PFSK-1 (cell line): ENCODE data around the gene PLXDC2.

Experiments
- FOXP2 ChIP-seq: optimal IDR thresholded peaks from 2 replicates; pipeline ENCODE3; 2011; ENCODE audit warnings: borderline replicate concordance, control low read depth, inconsistent platforms; ENCODE audit not compliant: insufficient read depth; ENCODE audit errors: extremely low read length, extremely low read depth
- POLR2AphosphoS5 ChIP-seq: IDR thresholded peaks from 2 replicates; pipeline ENCODE4 v1.6.1; 2012; ENCODE audit warnings: low read depth, mild to moderate bottlenecking, control low read depth, low read length, moderate library complexity
- SIN3A ChIP-seq: IDR thresholded peaks from 2 replicates; pipeline ENCODE4 v1.6.1; 2012; ENCODE audit warnings: mild to moderate bottlenecking, low read length, moderate library complexity, borderline replicate concordance; ENCODE audit not compliant: insufficient read depth
- TAF1 ChIP-seq: IDR thresholded peaks from 2 replicates; pipeline ENCODE4 v1.6.1; 2012; ENCODE audit warnings: low read length, control low read depth, borderline replicate concordance; ENCODE audit not compliant: insufficient read depth
- TF ChIP-seq, protein P1 (sequence below), 2 experiments: IDR thresholded peaks; 2 replicates each; pipeline versions ENCODE4 v1.6.1 to v1.8.0; 2011 to 2012; ENCODE audit warnings: low read depth in 2 of 2, low read length in 2 of 2, control low read depth in 1 of 2, inconsistent platforms in 1 of 2, mild to moderate bottlenecking in 1 of 2, moderate library complexity in 1 of 2; ENCODE audit not compliant: insufficient read depth in 1 of 2

The PLXDC2 gene

DNA sequence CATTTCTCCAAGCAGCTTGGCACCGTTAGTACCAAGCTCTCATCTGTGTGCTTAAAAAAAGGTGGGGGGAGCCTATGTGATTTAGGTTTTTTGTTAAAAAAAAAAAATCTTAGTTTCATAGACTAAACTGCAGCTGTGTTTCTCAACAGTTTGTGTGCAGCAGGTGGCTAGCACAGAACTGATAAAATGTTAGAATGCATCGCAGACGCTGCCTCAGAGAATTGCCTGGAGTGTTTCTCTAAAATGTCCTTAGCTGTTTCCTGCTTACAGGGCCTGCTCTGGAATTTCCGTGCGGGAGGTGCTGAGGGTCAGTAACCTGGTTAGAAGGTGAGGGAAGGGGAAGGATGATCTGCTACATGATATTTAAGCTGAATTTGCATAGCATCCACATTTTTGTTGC lies 268.9 kb downstream of the PLXDC2 start:
- no peak for TF ChIP-seq POLR2AphosphoS5
- TF ChIP-seq, protein P1, sequence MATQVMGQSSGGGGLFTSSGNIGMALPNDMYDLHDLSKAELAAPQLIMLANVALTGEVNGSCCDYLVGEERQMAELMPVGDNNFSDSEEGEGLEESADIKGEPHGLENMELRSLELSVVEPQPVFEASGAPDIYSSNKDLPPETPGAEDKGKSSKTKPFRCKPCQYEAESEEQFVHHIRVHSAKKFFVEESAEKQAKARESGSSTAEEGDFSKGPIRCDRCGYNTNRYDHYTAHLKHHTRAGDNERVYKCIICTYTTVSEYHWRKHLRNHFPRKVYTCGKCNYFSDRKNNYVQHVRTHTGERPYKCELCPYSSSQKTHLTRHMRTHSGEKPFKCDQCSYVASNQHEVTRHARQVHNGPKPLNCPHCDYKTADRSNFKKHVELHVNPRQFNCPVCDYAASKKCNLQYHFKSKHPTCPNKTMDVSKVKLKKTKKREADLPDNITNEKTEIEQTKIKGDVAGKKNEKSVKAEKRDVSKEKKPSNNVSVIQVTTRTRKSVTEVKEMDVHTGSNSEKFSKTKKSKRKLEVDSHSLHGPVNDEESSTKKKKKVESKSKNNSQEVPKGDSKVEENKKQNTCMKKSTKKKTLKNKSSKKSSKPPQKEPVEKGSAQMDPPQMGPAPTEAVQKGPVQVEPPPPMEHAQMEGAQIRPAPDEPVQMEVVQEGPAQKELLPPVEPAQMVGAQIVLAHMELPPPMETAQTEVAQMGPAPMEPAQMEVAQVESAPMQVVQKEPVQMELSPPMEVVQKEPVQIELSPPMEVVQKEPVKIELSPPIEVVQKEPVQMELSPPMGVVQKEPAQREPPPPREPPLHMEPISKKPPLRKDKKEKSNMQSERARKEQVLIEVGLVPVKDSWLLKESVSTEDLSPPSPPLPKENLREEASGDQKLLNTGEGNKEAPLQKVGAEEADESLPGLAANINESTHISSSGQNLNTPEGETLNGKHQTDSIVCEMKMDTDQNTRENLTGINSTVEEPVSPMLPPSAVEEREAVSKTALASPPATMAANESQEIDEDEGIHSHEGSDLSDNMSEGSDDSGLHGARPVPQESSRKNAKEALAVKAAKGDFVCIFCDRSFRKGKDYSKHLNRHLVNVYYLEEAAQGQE (IDR thresholded peaks at IDR 0.05; ENCODE audit: insufficient read depth in 1 of 2, low read depth in 2 of 2, low read length in 2 of 2): no peak
- no peak for TF ChIP-seq FOXP2
- no peak for TF ChIP-seq SIN3A
- TF ChIP-seq TAF1: no peak

DNA sequence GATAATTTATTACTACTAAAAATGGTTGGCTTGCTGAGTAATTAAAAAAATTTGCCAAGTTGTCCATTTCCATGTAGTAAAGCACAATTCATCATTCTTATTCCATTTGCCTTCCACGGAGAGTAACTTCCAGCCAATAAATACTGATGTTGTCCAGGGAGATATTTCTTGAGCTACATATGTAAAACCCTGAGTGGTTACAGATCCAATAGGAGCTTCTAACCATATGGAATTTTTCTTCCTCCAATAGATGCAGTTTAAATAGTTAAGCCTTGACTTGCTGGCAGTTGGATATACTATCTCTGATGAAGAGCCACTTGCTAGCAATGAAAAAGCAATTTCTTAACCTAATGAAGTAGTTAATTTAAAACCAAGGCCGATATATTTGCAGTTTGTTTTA lies 271.1 kb downstream of the PLXDC2 start:
- TF ChIP-seq FOXP2: no peak
- TF ChIP-seq, protein P1 (IDR thresholded peaks at IDR 0.05; ENCODE audit: insufficient read depth in 1 of 2, low read depth in 2 of 2, low read length in 2 of 2): no peak
- TF ChIP-seq TAF1: no peak
- no peak for TF ChIP-seq POLR2AphosphoS5
- TF ChIP-seq SIN3A: no peak

DNA sequence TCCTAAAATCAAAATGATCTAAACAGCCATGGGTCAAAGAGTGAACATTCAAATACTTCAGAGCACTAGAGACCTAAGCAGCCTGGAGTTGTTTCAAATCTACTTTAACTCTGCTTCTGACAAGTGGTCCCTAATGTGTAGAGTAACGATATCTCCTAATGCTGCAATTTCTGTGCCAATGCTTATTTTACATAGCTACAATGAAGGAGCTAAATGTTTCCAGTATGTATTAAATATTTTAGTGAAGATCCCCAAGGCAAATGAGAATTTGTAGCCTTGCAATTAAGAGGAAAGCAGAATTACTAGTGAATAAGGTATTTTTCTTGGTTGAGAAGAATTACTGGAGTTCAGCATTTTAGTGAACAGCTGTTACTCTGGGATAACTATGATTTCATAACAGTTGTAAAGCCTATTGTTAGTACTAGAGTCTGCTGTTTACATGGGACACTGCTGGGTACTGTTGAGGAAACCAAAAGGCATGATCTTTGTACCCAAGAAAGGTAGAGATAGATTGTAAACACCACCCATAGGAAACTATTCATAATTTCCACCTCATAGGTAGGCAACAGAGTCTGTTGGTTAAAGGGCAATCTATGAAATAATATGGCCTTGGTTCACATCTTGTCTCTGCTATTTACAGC lies 271.9 kb downstream of the PLXDC2 start:
- TF ChIP-seq, protein P1 (IDR thresholded peaks at IDR 0.05; ENCODE audit: insufficient read depth in 1 of 2, low read depth in 2 of 2, low read length in 2 of 2): no peak
- TF ChIP-seq POLR2AphosphoS5: no peak
- no peak for TF ChIP-seq FOXP2
- TF ChIP-seq SIN3A: no peak
- no peak for TF ChIP-seq TAF1

DNA sequence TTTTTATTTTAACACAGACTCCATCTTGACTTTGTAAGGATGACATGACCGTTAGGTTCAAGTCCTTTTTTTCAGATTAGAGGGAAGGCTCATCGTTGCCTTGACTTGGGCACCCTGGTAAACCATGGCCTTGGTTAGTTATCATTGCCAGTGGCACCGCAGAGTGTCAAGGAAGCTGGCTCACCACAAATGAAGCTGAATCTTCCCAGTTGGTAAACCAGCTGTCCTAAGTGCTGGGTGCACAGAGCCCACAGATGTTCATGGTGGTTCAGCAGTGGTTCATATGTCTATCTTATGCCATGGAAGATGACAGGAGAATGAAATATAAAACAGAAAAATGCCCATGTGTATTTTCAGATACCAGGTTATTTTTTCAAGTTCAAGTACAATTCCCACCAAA lies 273.6 kb downstream of the PLXDC2 start:
- no peak for TF ChIP-seq POLR2AphosphoS5
- no peak for TF ChIP-seq SIN3A
- no peak for TF ChIP-seq FOXP2
- TF ChIP-seq, protein P1 (IDR thresholded peaks at IDR 0.05; ENCODE audit: insufficient read depth in 1 of 2, low read depth in 2 of 2, low read length in 2 of 2): no peak
- no peak for TF ChIP-seq TAF1

DNA sequence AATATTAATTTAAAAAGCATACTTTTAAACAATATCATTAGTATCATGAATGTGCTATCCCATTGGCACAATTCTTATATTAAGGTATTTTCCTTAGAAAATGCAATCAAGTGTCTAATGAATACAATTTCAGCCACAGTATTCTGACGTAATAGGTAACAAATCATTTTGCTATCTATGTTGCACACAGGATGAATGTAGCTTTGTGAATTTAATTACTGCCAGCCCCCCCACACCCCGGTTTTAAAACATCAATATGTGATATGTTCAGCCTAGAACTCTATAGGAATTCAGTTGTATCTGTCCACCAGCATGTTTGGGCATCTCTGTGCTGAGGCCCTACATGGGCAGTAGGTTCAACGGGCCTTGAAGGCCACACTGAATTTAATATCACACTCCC lies 274.6 kb downstream of the PLXDC2 start:
- TF ChIP-seq FOXP2 (no peak), POLR2AphosphoS5 (no peak)
